Esophagus squamous epithelium (tissue), 4 donors: ENCODE measurements around the gene NRG3.

Experiments
- CTCF ChIP-seq, 6 experiments: fragments of 450-650 bp in 4 of 6; fragments of 200-600 bp in 2 of 6; sonication (generic) in 2 of 6; IDR thresholded peaks; one replicate each; pipeline ENCODE4 v1.5.1; 2016 to 2019; ENCODE audit warnings: antibody characterized with exemption in 6 of 6, mild to moderate bottlenecking in 4 of 6, moderate library complexity in 4 of 6
- POLR2A ChIP-seq, 4 donors: fragments of 450-650 bp; IDR thresholded peaks; one replicate each; pipeline ENCODE4 v1.6.1; 2017; ENCODE audit warnings: antibody characterized with exemption in 4 of 4, mild to moderate bottlenecking in 4 of 4, moderate library complexity in 3 of 4

DNA sequence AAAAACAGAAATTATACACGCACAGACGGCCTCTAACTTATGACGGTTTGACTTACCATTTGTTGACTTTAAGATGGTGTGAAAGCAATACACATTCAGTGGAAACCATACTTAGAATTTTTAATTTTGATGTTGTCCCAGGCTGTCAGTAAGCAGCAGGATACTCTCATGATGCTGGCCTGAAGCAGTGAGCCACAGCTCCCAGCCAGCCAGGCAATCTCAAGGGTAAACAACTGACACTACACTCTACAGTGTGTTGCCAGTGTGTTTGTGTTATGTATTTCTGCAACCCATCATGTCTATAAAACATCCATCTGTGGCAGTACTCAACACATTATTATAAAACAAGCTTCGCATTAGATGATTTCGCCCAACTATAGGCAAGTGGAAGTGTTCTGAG is 747.5 kb downstream of the NRG3 start:
- TF ChIP-seq CTCF (IDR thresholded peaks at IDR 0.05) (no peak), POLR2A (IDR thresholded peaks at IDR 0.05) (no peak)
